Measurements from ENCODE around the gene MLN.

Gene MLN

GRCh38 chr6:33828764-33829731, 25.2 kb upstream of the MLN start:
- CTCF ChIA-PET, result interaction anchor here (1.2 to 1.3 kb wide), 2 partner anchors 11 kb away, joined by 3 to 4 read pairs; no protein-coding TSS in a partner anchor
- H3K4me1 ChIP-seq (ENCODE audit: control extremely low read depth in 1 of 4, control insufficient read depth in 4 of 4, insufficient read depth in 4 of 4, low read length in 3 of 4), result no peaks in the 10 kb centered on the region
- POLR2A ChIA-PET, result no interaction called here
- WGBS (ENCODE audit: insufficient coverage), result 82% methylated on average over 15 of the region's 15 CpGs
- H3K4me3 ChIP-seq (ENCODE audit: control insufficient read depth in 1 of 7, extremely low read depth in 1 of 7, insufficient read depth in 4 of 7, low read depth in 2 of 7, low read length in 6 of 7), result no peak overlapping the region
- H3K9me3 ChIP-seq (ENCODE audit: control extremely low read depth in 1 of 5, control insufficient read depth in 4 of 5, insufficient read depth in 2 of 5, low read depth in 1 of 5, low read length in 4 of 5), result no peaks in the 10 kb centered on the region
- peaks cover 0 to 15% (median 0%) of the 10 kb centered on the region in 5 experiments for H3K27me3 ChIP-seq (replicated peaks in 2 of 5; ENCODE audit: control insufficient read depth in 4 of 5, insufficient read depth in 5 of 5, low read length in 4 of 5)
- H3K36me3 ChIP-seq (ENCODE audit: control insufficient read depth in 4 of 4, insufficient read depth in 4 of 4, low read length in 3 of 4), result no peaks in the 10 kb centered on the region
- H3K27ac ChIP-seq (ENCODE audit: insufficient read depth in 1 of 2, low read depth in 1 of 2, low read length in 2 of 2, poor library complexity in 1 of 2, severe bottlenecking in 2 of 2), result no peak overlapping the region
- no peak for DNase-seq

GRCh38 chr6:33828452-33828763, 24.6 kb upstream of the MLN start:
- ChIA-PET POLR2A (no interaction called here), CTCF (interaction anchor here (1.3 kb wide), 1 partner anchor 11 kb away, joined by 4 read pairs; no protein-coding TSS in a partner anchor)
- Histone ChIP-seq H3K4me1 (ENCODE audit: control extremely low read depth in 1 of 4, control insufficient read depth in 4 of 4, insufficient read depth in 4 of 4, low read length in 3 of 4) (no peaks in the 10 kb centered on the region), H3K4me3 (ENCODE audit: control insufficient read depth in 1 of 7, extremely low read depth in 1 of 7, insufficient read depth in 4 of 7, low read depth in 2 of 7, low read length in 6 of 7) (no peak overlapping the region), H3K27ac (ENCODE audit: insufficient read depth in 1 of 2, low read depth in 1 of 2, low read length in 2 of 2, poor library complexity in 1 of 2, severe bottlenecking in 2 of 2) (no peak overlapping the region), H3K9me3 (ENCODE audit: control extremely low read depth in 1 of 5, control insufficient read depth in 4 of 5, insufficient read depth in 2 of 5, low read depth in 1 of 5, low read length in 4 of 5) (no peaks in the 10 kb centered on the region), H3K27me3 (replicated peaks in 2 of 5; ENCODE audit: control insufficient read depth in 4 of 5, insufficient read depth in 5 of 5, low read length in 4 of 5) (peaks cover 0 to 15% (median 0%) of the 10 kb centered on the region in 5 experiments), H3K36me3 (ENCODE audit: control insufficient read depth in 4 of 4, insufficient read depth in 4 of 4, low read length in 3 of 4) (no peaks in the 10 kb centered on the region)
- no peak for DNase-seq
- WGBS (ENCODE audit: insufficient coverage), result no CpG with 5 or more reads among the region's 4 CpGs

GRCh38 chr6:33827546-33828451, 24.0 kb upstream of the MLN start:
- H3K9me3 ChIP-seq (ENCODE audit: control extremely low read depth in 1 of 5, control insufficient read depth in 4 of 5, insufficient read depth in 2 of 5, low read depth in 1 of 5, low read length in 4 of 5), result no peaks in the 10 kb centered on the region
- H3K27ac ChIP-seq (ENCODE audit: insufficient read depth in 1 of 2, low read depth in 1 of 2, low read length in 2 of 2, poor library complexity in 1 of 2, severe bottlenecking in 2 of 2), result no peak overlapping the region
- POLR2A ChIA-PET, result no interaction called here
- 95% methylated on average over 9 of the region's 14 CpGs for WGBS (ENCODE audit: insufficient coverage)
- no peak for DNase-seq
- CTCF ChIA-PET, result interaction anchor here (1.3 kb wide), 1 partner anchor 10 kb away, joined by 4 read pairs; no protein-coding TSS in a partner anchor
- peaks cover 0 to 15% (median 0%) of the 10 kb centered on the region in 5 experiments for H3K27me3 ChIP-seq (replicated peaks in 2 of 5; ENCODE audit: control insufficient read depth in 4 of 5, insufficient read depth in 5 of 5, low read length in 4 of 5)
- H3K36me3 ChIP-seq (ENCODE audit: control insufficient read depth in 4 of 4, insufficient read depth in 4 of 4, low read length in 3 of 4), result no peaks in the 10 kb centered on the region
- no peak overlapping the region for H3K4me3 ChIP-seq (ENCODE audit: control insufficient read depth in 1 of 7, extremely low read depth in 1 of 7, insufficient read depth in 4 of 7, low read depth in 2 of 7, low read length in 6 of 7)
- H3K4me1 ChIP-seq (ENCODE audit: control extremely low read depth in 1 of 4, control insufficient read depth in 4 of 4, insufficient read depth in 4 of 4, low read length in 3 of 4), result no peaks in the 10 kb centered on the region

GRCh38 chr6:33826537-33826936, 22.7 kb upstream of the MLN start:
- POLR2A ChIA-PET, result no interaction called here
- WGBS (ENCODE audit: insufficient coverage), result 41% methylated on average over 2 of the region's 2 CpGs
- Histone ChIP-seq H3K4me3 (ENCODE audit: control insufficient read depth in 1 of 7, extremely low read depth in 1 of 7, insufficient read depth in 4 of 7, low read depth in 2 of 7, low read length in 6 of 7) (no peak overlapping the region), H3K27me3 (replicated peaks in 2 of 5; ENCODE audit: control insufficient read depth in 4 of 5, insufficient read depth in 5 of 5, low read length in 4 of 5) (peaks cover 0 to 15% (median 0%) of the 10 kb centered on the region in 5 experiments), H3K27ac (ENCODE audit: insufficient read depth in 1 of 2, low read depth in 1 of 2, low read length in 2 of 2, poor library complexity in 1 of 2, severe bottlenecking in 2 of 2) (no peak overlapping the region), H3K36me3 (ENCODE audit: control insufficient read depth in 4 of 4, insufficient read depth in 4 of 4, low read length in 3 of 4) (no peaks in the 10 kb centered on the region), H3K4me1 (ENCODE audit: control extremely low read depth in 1 of 4, control insufficient read depth in 4 of 4, insufficient read depth in 4 of 4, low read length in 3 of 4) (peaks cover 0 to 9% (median 5%) of the 10 kb centered on the region in 4 experiments), H3K9me3 (ENCODE audit: control extremely low read depth in 1 of 5, control insufficient read depth in 4 of 5, insufficient read depth in 2 of 5, low read depth in 1 of 5, low read length in 4 of 5) (no peaks in the 10 kb centered on the region)
- CTCF ChIA-PET, result interaction anchor here (1.2 kb wide), 1 partner anchor 14 kb away, joined by 3 read pairs; no protein-coding TSS in a partner anchor
- peak in 2 of 3 donors; percentile 30 to 33 for DNase-seq

- no peak overlapping the region for H3K4me3 ChIP-seq (ENCODE audit: control insufficient read depth in 1 of 7, extremely low read depth in 1 of 7, insufficient read depth in 4 of 7, low read depth in 2 of 7, low read length in 6 of 7)
- peaks cover 0 to 24% (median 18%) of the 10 kb centered on the region in 4 experiments for H3K4me1 ChIP-seq (ENCODE audit: control extremely low read depth in 1 of 4, control insufficient read depth in 4 of 4, insufficient read depth in 4 of 4, low read length in 3 of 4)
- H3K9me3 ChIP-seq (ENCODE audit: control extremely low read depth in 1 of 5, control insufficient read depth in 4 of 5, insufficient read depth in 2 of 5, low read depth in 1 of 5, low read length in 4 of 5), result no peaks in the 10 kb centered on the region
- DNase-seq, result no peak
- H3K27ac ChIP-seq (ENCODE audit: insufficient read depth in 1 of 2, low read depth in 1 of 2, low read length in 2 of 2, poor library complexity in 1 of 2, severe bottlenecking in 2 of 2), result no peak overlapping the region
- POLR2A ChIA-PET, result no interaction called here
- CTCF ChIA-PET, result interaction anchor here (0.6 to 1.7 kb wide), 3 partner anchors 12 to 52 kb away, joined by 3 to 6 read pairs (median 6); partner anchors contain the start of gene MLN
- WGBS (ENCODE audit: insufficient coverage), result 96% methylated on average over 14 of the region's 15 CpGs
- peaks cover 0 to 8% (median 0%) of the 10 kb centered on the region in 5 experiments for H3K27me3 ChIP-seq (replicated peaks in 2 of 5; ENCODE audit: control insufficient read depth in 4 of 5, insufficient read depth in 5 of 5, low read length in 4 of 5)
- no peaks in the 10 kb centered on the region for H3K36me3 ChIP-seq (ENCODE audit: control insufficient read depth in 4 of 4, insufficient read depth in 4 of 4, low read length in 3 of 4)
These were observed 20.8 kb upstream of the MLN start for GRCh38 chr6:33824461-33825154.

- ChIA-PET POLR2A (no interaction called here), CTCF (interaction anchor here (1.5 to 1.7 kb wide), 3 partner anchors 13 to 51 kb away, joined by 6 read pairs; no protein-coding TSS in a partner anchor)
- no peak for DNase-seq
- H3K27ac ChIP-seq (ENCODE audit: insufficient read depth in 1 of 2, low read depth in 1 of 2, low read length in 2 of 2, poor library complexity in 1 of 2, severe bottlenecking in 2 of 2), result no peak overlapping the region
- H3K9me3 ChIP-seq (ENCODE audit: control extremely low read depth in 1 of 5, control insufficient read depth in 4 of 5, insufficient read depth in 2 of 5, low read depth in 1 of 5, low read length in 4 of 5), result no peaks in the 10 kb centered on the region
- H3K4me3 ChIP-seq (ENCODE audit: control insufficient read depth in 1 of 7, extremely low read depth in 1 of 7, insufficient read depth in 4 of 7, low read depth in 2 of 7, low read length in 6 of 7), result no peak overlapping the region
- peaks cover 0 to 24% (median 18%) of the 10 kb centered on the region in 4 experiments for H3K4me1 ChIP-seq (ENCODE audit: control extremely low read depth in 1 of 4, control insufficient read depth in 4 of 4, insufficient read depth in 4 of 4, low read length in 3 of 4)
- H3K36me3 ChIP-seq (ENCODE audit: control insufficient read depth in 4 of 4, insufficient read depth in 4 of 4, low read length in 3 of 4), result no peaks in the 10 kb centered on the region
- 95% methylated on average over 2 of the region's 2 CpGs for WGBS (ENCODE audit: insufficient coverage)
- H3K27me3 ChIP-seq (replicated peaks in 2 of 5; ENCODE audit: control insufficient read depth in 4 of 5, insufficient read depth in 5 of 5, low read length in 4 of 5), result peaks cover 0 to 8% (median 0%) of the 10 kb centered on the region in 5 experiments
These were observed 20.0 kb upstream of the MLN start for GRCh38 chr6:33823806-33824205.
